Measurements from ENCODE around the gene TMIE.

TMIE gene

GRCh38 chr3:46701181-46701939, at the start of gene TMIE:
Gene TMIE (plus strand): TSS chr3:46701392. CDS start chr3:46701488, 96 bp downstream.
- Histone ChIP-seq H3K4me3 (ENCODE audit: low read depth, low read length) (no peak within 1 kb of the TSS), H3K36me3 (ENCODE audit: insufficient read depth, low read length) (no peaks in the 10 kb centered on the region), H3K4me1 (ENCODE audit: control insufficient read depth, insufficient read depth, low read length, unreplicated experiment) (peaks cover 10% of the 10 kb centered on the region), H3K27me3 (ENCODE audit: insufficient read depth, low read length) (peaks cover 11% of the 10 kb centered on the region), H3K27ac (ENCODE audit: low read depth, low read length) (no peak within 1 kb of the TSS), H2AFZ (ENCODE audit: low read length, unreplicated experiment) (no peak within 1 kb of the TSS), H3K79me2 (ENCODE audit: control insufficient read depth, insufficient read depth, low read length, unreplicated experiment) (no peaks in the 10 kb centered on the region)

GRCh38 chr3:46655271-46655670, 45.9 kb upstream of the TMIE start:
- H3K79me2 ChIP-seq (ENCODE audit: control insufficient read depth, insufficient read depth, low read length, unreplicated experiment) = no peaks in the 10 kb centered on the region
- H3K27me3 ChIP-seq (ENCODE audit: insufficient read depth, low read length) = peaks cover 9% of the 10 kb centered on the region; the same call in 1 of the 2 replicates
- H2AFZ ChIP-seq (ENCODE audit: low read length, unreplicated experiment) = no peak overlapping the region
- no peak overlapping the region for H3K4me3 ChIP-seq (ENCODE audit: low read depth, low read length)
- peaks cover 4% of the 10 kb centered on the region for H3K4me1 ChIP-seq (ENCODE audit: control insufficient read depth, insufficient read depth, low read length, unreplicated experiment)
- no peak overlapping the region for H3K27ac ChIP-seq (ENCODE audit: low read depth, low read length)
- H3K36me3 ChIP-seq (ENCODE audit: insufficient read depth, low read length) = no peaks in the 10 kb centered on the region

- peaks cover 4% of the 10 kb centered on the region for H3K4me1 ChIP-seq (ENCODE audit: control insufficient read depth, insufficient read depth, low read length, unreplicated experiment)
- H3K36me3 ChIP-seq (ENCODE audit: insufficient read depth, low read length) = no peaks in the 10 kb centered on the region
- H3K4me3 ChIP-seq (ENCODE audit: low read depth, low read length) = no peak overlapping the region
- no peak overlapping the region for H2AFZ ChIP-seq (ENCODE audit: low read length, unreplicated experiment)
- no peak overlapping the region for H3K27ac ChIP-seq (ENCODE audit: low read depth, low read length)
- H3K79me2 ChIP-seq (ENCODE audit: control insufficient read depth, insufficient read depth, low read length, unreplicated experiment) = no peaks in the 10 kb centered on the region
- 0 out of 2 replicates have a peak, but pooled peaks cover 7% of the 10 kb centered on the region for H3K27me3 ChIP-seq (ENCODE audit: insufficient read depth, low read length)
Observed at GRCh38 chr3:46656778-46657556, 44.2 kb upstream of the TMIE start.

GRCh38 chr3:46659285-46659684, 41.9 kb upstream of the TMIE start:
- Histone ChIP-seq H2AFZ (ENCODE audit: low read length, unreplicated experiment) (no peak overlapping the region), H3K4me3 (ENCODE audit: low read depth, low read length) (no peak overlapping the region), H3K36me3 (ENCODE audit: insufficient read depth, low read length) (no peaks in the 10 kb centered on the region), H3K79me2 (ENCODE audit: control insufficient read depth, insufficient read depth, low read length, unreplicated experiment) (no peaks in the 10 kb centered on the region), H3K27ac (ENCODE audit: low read depth, low read length) (no peak overlapping the region), H3K27me3 (ENCODE audit: insufficient read depth, low read length) (0 out of 2 replicates have a peak, but pooled peaks cover 4% of the 10 kb centered on the region), H3K4me1 (ENCODE audit: control insufficient read depth, insufficient read depth, low read length, unreplicated experiment) (peaks cover 16% of the 10 kb centered on the region)

- Histone ChIP-seq H3K79me2 (ENCODE audit: control insufficient read depth, insufficient read depth, low read length, unreplicated experiment) (no peaks in the 10 kb centered on the region), H2AFZ (ENCODE audit: low read length, unreplicated experiment) (no peak overlapping the region), H3K27me3 (ENCODE audit: insufficient read depth, low read length) (no peaks in the 10 kb centered on the region), H3K36me3 (ENCODE audit: insufficient read depth, low read length) (no peaks in the 10 kb centered on the region), H3K27ac (ENCODE audit: low read depth, low read length) (no peak overlapping the region), H3K4me1 (ENCODE audit: control insufficient read depth, insufficient read depth, low read length, unreplicated experiment) (peaks cover 16% of the 10 kb centered on the region), H3K4me3 (ENCODE audit: low read depth, low read length) (no peak overlapping the region)
Observed at GRCh38 chr3:46660003-46660402, 41.2 kb upstream of the TMIE start.

GRCh38 chr3:46660543-46661523, 40.4 kb upstream of the TMIE start:
- Histone ChIP-seq H3K36me3 (ENCODE audit: insufficient read depth, low read length) (no peaks in the 10 kb centered on the region), H3K4me3 (ENCODE audit: low read depth, low read length) (no peak overlapping the region), H3K27ac (ENCODE audit: low read depth, low read length) (no peak overlapping the region), H3K79me2 (ENCODE audit: control insufficient read depth, insufficient read depth, low read length, unreplicated experiment) (no peaks in the 10 kb centered on the region), H3K27me3 (ENCODE audit: insufficient read depth, low read length) (no peaks in the 10 kb centered on the region), H2AFZ (ENCODE audit: low read length, unreplicated experiment) (no peak overlapping the region), H3K4me1 (ENCODE audit: control insufficient read depth, insufficient read depth, low read length, unreplicated experiment) (peaks cover 16% of the 10 kb centered on the region)

GRCh38 chr3:46661776-46662766, 39.1 kb upstream of the TMIE start:
- peaks cover 16% of the 10 kb centered on the region for H3K4me1 ChIP-seq (ENCODE audit: control insufficient read depth, insufficient read depth, low read length, unreplicated experiment)
- no peak overlapping the region for H2AFZ ChIP-seq (ENCODE audit: low read length, unreplicated experiment)
- H3K27ac ChIP-seq (ENCODE audit: low read depth, low read length) = no peak overlapping the region
- no peak overlapping the region for H3K4me3 ChIP-seq (ENCODE audit: low read depth, low read length)
- no peaks in the 10 kb centered on the region for H3K79me2 ChIP-seq (ENCODE audit: control insufficient read depth, insufficient read depth, low read length, unreplicated experiment)
- H3K36me3 ChIP-seq (ENCODE audit: insufficient read depth, low read length) = no peaks in the 10 kb centered on the region
- H3K27me3 ChIP-seq (ENCODE audit: insufficient read depth, low read length) = no peaks in the 10 kb centered on the region

GRCh38 chr3:46662771-46663551, 38.2 kb upstream of the TMIE start:
- no peak overlapping the region for H2AFZ ChIP-seq (ENCODE audit: low read length, unreplicated experiment)
- H3K4me3 ChIP-seq (ENCODE audit: low read depth, low read length) = no peak overlapping the region
- no peak overlapping the region for H3K27ac ChIP-seq (ENCODE audit: low read depth, low read length)
- H3K27me3 ChIP-seq (ENCODE audit: insufficient read depth, low read length) = no peaks in the 10 kb centered on the region
- H3K79me2 ChIP-seq (ENCODE audit: control insufficient read depth, insufficient read depth, low read length, unreplicated experiment) = no peaks in the 10 kb centered on the region
- H3K4me1 ChIP-seq (ENCODE audit: control insufficient read depth, insufficient read depth, low read length, unreplicated experiment) = peaks cover 12% of the 10 kb centered on the region
- no peaks in the 10 kb centered on the region for H3K36me3 ChIP-seq (ENCODE audit: insufficient read depth, low read length)

GRCh38 chr3:46663591-46664135, 37.5 kb upstream of the TMIE start:
- Histone ChIP-seq H2AFZ (ENCODE audit: low read length, unreplicated experiment) (no peak overlapping the region), H3K79me2 (ENCODE audit: control insufficient read depth, insufficient read depth, low read length, unreplicated experiment) (no peaks in the 10 kb centered on the region), H3K4me1 (ENCODE audit: control insufficient read depth, insufficient read depth, low read length, unreplicated experiment) (peaks cover 12% of the 10 kb centered on the region), H3K4me3 (ENCODE audit: low read depth, low read length) (no peak overlapping the region), H3K36me3 (ENCODE audit: insufficient read depth, low read length) (no peaks in the 10 kb centered on the region), H3K27ac (ENCODE audit: low read depth, low read length) (no peak overlapping the region), H3K27me3 (ENCODE audit: insufficient read depth, low read length) (no peaks in the 10 kb centered on the region)
